Calu3 (cell line): ENCODE results near the gene PLXNA1. TPM values are rescaled to one million over a fixed set of nuclear protein-coding genes. Genes with fewer than 3 reads are reported as not detected.

Source experiments
- BruUV-seq: library from RNA; stranded (reverse); fragments of 400-500 nt; replicated peaks from 2 replicates; lab custom pipeline; 2021; lab: Mats Ljungman, UMichigan
- CTCF ChIA-PET: fragments of 300-600 bp; sonication (Branson Sonifier 250); formaldehyde crosslinking; loops from one replicate; lab custom pipeline; 2022; ENCODE audit warnings: antibody characterized with exemption; lab: Charles Lee
- DNase-seq: peaks from one replicate; pipeline ENCODE4 v3.0.0; 2022
- H3K27ac Mint-ChIP-seq: one replicate; pipeline ENCODE4 v1.8.0; 2022; ENCODE audit warnings: mixed read lengths; ENCODE audit not compliant: unreplicated experiment
- H3K27me3 Mint-ChIP-seq: one replicate; pipeline ENCODE4 v1.8.0; 2022; ENCODE audit warnings: mixed read lengths; ENCODE audit not compliant: unreplicated experiment
- H3K36me3 Mint-ChIP-seq: one replicate; pipeline ENCODE4 v1.8.0; 2022; ENCODE audit warnings: mild to moderate bottlenecking, moderate library complexity, mixed read lengths; ENCODE audit not compliant: insufficient read depth, unreplicated experiment
- H3K4me1 Mint-ChIP-seq: one replicate; pipeline ENCODE4 v1.8.0; 2022; ENCODE audit warnings: mild to moderate bottlenecking, low read depth, mixed read lengths; ENCODE audit not compliant: unreplicated experiment
- H3K4me3 Mint-ChIP-seq: one replicate; pipeline ENCODE4 v1.8.0; 2022; ENCODE audit warnings: mild to moderate bottlenecking, low read depth, moderate library complexity, mixed read lengths; ENCODE audit not compliant: unreplicated experiment
- H3K9me3 Mint-ChIP-seq: one replicate; pipeline ENCODE4 v1.8.0; 2022; ENCODE audit warnings: low read depth, mixed read lengths; ENCODE audit not compliant: unreplicated experiment
- CTCF ChIP-seq: fragments of 200-600 bp; IDR thresholded peaks from one replicate; pipeline ENCODE4 v1.8.0; 2022; ENCODE audit warnings: antibody characterized with exemption; ENCODE audit not compliant: unreplicated experiment
- intact Hi-C: fragments of 100-400 bp; cut with micrococcal nuclease; formaldehyde crosslinking; loops from one replicate; pipeline ENCODE4 v1.10.0; 2022; ENCODE audit not compliant: unreplicated experiment
- total RNA-seq: library from RNA; stranded (reverse); gene quantifications from 2 replicates; pipeline ENCODE4 v1.2.3, GENCODE V29; 2022

PLXNA1 gene
- total RNA-seq, 1 experiment from 2014 or later: 84.3 TPM

GRCh38 chr3:126945171-126945721 lies 37.7 kb upstream of the PLXNA1 start:
- no TSS peak for BruUV-seq
- H3K27ac Mint-ChIP-seq: no peak overlapping the region
- DNase-seq: no peak
- no peaks in the 10 kb centered on the region for H3K36me3 Mint-ChIP-seq
- no peaks in the 10 kb centered on the region for H3K4me1 Mint-ChIP-seq
- H3K9me3 Mint-ChIP-seq: no peaks in the 10 kb centered on the region
- TF ChIP-seq CTCF: no peak
- no peaks in the 10 kb centered on the region for H3K27me3 Mint-ChIP-seq
- H3K4me3 Mint-ChIP-seq: no peak overlapping the region
- CTCF ChIA-PET: no interaction called here
- intact Hi-C loops: no loop called here

- Mint-ChIP-seq H3K4me3 (no peak overlapping the region), H3K27me3 (no peaks in the 10 kb centered on the region), H3K4me1 (no peaks in the 10 kb centered on the region), H3K9me3 (no peaks in the 10 kb centered on the region), H3K36me3 (no peaks in the 10 kb centered on the region), H3K27ac (no peak overlapping the region)
- CTCF ChIA-PET: no interaction called here
- TF ChIP-seq CTCF: no peak
- no TSS peak for BruUV-seq
- DNase-seq: no peak
- intact Hi-C loops: no loop called here
These were observed 37.0 kb upstream of the PLXNA1 start for GRCh38 chr3:126945891-126946290.

GRCh38 chr3:126946405-126946804 lies 36.5 kb upstream of the PLXNA1 start:
- no peak for TF ChIP-seq CTCF
- DNase-seq: no peak
- no peak overlapping the region for H3K4me3 Mint-ChIP-seq
- no TSS peak for BruUV-seq
- CTCF ChIA-PET: no interaction called here
- H3K4me1 Mint-ChIP-seq: no peaks in the 10 kb centered on the region
- H3K36me3 Mint-ChIP-seq: no peaks in the 10 kb centered on the region
- no peaks in the 10 kb centered on the region for H3K27me3 Mint-ChIP-seq
- no peaks in the 10 kb centered on the region for H3K9me3 Mint-ChIP-seq
- no peak overlapping the region for H3K27ac Mint-ChIP-seq
- intact Hi-C loops: no loop called here

GRCh38 chr3:126947429-126947828 lies 35.5 kb upstream of the PLXNA1 start:
- H3K27me3 Mint-ChIP-seq: no peaks in the 10 kb centered on the region
- no TSS peak for BruUV-seq
- no peak overlapping the region for H3K27ac Mint-ChIP-seq

More at GRCh38 chr3:126947429-126947828, 35.5 kb upstream of the PLXNA1 start:
- H3K9me3 Mint-ChIP-seq: no peaks in the 10 kb centered on the region
- H3K36me3 Mint-ChIP-seq: no peaks in the 10 kb centered on the region
- CTCF ChIA-PET: no interaction called here
- H3K4me3 Mint-ChIP-seq: no peak overlapping the region
- TF ChIP-seq CTCF: no peak
- intact Hi-C loops: no loop called here
- H3K4me1 Mint-ChIP-seq: no peaks in the 10 kb centered on the region
- no peak for DNase-seq
